ENCODE data around the gene COMTD1.

DNA sequence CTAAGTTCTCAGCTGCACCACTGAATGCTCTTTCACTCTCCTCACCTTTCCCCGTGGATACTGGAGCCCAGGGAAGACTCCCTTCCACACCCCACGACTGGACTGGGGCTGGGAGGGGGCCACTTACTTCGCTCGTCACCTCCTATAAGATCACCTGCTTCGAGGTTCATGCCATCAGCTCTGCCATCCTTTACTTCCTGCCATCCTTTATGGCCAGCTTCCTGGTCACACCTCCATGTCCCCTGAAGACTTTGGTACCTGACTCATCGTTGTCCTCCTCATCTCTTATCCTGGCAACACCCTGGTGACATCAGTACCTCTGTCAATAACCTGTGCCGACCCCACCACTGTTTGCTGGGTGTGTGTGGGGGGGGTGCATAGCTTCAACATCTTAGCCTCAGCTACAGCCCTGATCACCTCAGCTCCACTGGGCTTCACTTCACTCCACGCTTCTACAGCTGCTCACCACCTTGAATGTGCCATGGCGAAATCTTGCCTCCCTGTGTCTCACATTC is 33.9 kb downstream of the COMTD1 start:
- no peak for TF ChIP-seq POLR2A (IDR thresholded peaks at IDR 0.05)
- TF ChIP-seq, protein P1, sequence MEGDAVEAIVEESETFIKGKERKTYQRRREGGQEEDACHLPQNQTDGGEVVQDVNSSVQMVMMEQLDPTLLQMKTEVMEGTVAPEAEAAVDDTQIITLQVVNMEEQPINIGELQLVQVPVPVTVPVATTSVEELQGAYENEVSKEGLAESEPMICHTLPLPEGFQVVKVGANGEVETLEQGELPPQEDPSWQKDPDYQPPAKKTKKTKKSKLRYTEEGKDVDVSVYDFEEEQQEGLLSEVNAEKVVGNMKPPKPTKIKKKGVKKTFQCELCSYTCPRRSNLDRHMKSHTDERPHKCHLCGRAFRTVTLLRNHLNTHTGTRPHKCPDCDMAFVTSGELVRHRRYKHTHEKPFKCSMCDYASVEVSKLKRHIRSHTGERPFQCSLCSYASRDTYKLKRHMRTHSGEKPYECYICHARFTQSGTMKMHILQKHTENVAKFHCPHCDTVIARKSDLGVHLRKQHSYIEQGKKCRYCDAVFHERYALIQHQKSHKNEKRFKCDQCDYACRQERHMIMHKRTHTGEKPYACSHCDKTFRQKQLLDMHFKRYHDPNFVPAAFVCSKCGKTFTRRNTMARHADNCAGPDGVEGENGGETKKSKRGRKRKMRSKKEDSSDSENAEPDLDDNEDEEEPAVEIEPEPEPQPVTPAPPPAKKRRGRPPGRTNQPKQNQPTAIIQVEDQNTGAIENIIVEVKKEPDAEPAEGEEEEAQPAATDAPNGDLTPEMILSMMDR (IDR thresholded peaks at IDR 0.05) = no peak

All from sigmoid colon (tissue), 3 donors.